NCI-H128 (cell line): ENCODE results near the gene CPEB2.
"Not testable (repeated sequence)": the region's sequence is repeated elsewhere in the genome, so short reads cannot be mapped to it uniquely, and the experiment has no call there.

ENCODE experiments used
- DNase-seq: peaks from one replicate; lab custom pipeline; 2025; ENCODE audit not compliant: unreplicated experiment; lab: John Stamatoyannopoulos, UW

The CPEB2 gene

GRCh38 chr4:15043922-15044321, 41.6 kb downstream of the CPEB2 start:
- no peak for DNase-seq

- DNase-seq = no peak
These were observed 52.3 kb downstream of the CPEB2 start for GRCh38 chr4:15054541-15054940.

GRCh38 chr4:15060213-15060612, 57.9 kb downstream of the CPEB2 start:
- no peak for DNase-seq

- DNase-seq = no peak
These were observed 61.1 kb downstream of the CPEB2 start for GRCh38 chr4:15063341-15063740.

- no peak for DNase-seq
These were observed 63.2 kb downstream of the CPEB2 start for GRCh38 chr4:15065516-15065915.

GRCh38 chr4:15066140-15066539, 63.9 kb downstream of the CPEB2 start:
- no peak for DNase-seq

GRCh38 chr4:15068298-15068697, 66.0 kb downstream of the CPEB2 start:
- no peak for DNase-seq

- no peak for DNase-seq
These were observed 73.6 kb downstream of the CPEB2 start for GRCh38 chr4:15075875-15076274.

GRCh38 chr4:15077969-15078368, 75.7 kb downstream of the CPEB2 start:
- DNase-seq = no peak

- no peak for DNase-seq
These were observed 76.7 kb downstream of the CPEB2 start for GRCh38 chr4:15078682-15079642.

GRCh38 chr4:15084780-15085179, 82.5 kb downstream of the CPEB2 start:
- no peak for DNase-seq

GRCh38 chr4:15085762-15086161, 83.5 kb downstream of the CPEB2 start:
- DNase-seq = not testable (repeated sequence)

GRCh38 chr4:15086259-15086658, 84.0 kb downstream of the CPEB2 start:
- not testable (repeated sequence) for DNase-seq

GRCh38 chr4:15088394-15089035, 86.2 kb downstream of the CPEB2 start:
- DNase-seq = no peak

GRCh38 chr4:15089979-15090378, 87.7 kb downstream of the CPEB2 start:
- DNase-seq = no peak

- no peak for DNase-seq
These were observed 98.1 kb downstream of the CPEB2 start for GRCh38 chr4:15100380-15100779.

- DNase-seq = no peak
These were observed 98.9 kb downstream of the CPEB2 start for GRCh38 chr4:15100994-15101695.

GRCh38 chr4:15104825-15105224, 102.5 kb downstream of the CPEB2 start:
- DNase-seq = no peak

GRCh38 chr4:15106399-15106798, 104.1 kb downstream of the CPEB2 start:
- no peak for DNase-seq

- DNase-seq = no peak
These were observed 107.3 kb downstream of the CPEB2 start for GRCh38 chr4:15109600-15109999.

GRCh38 chr4:15110120-15110571, 107.9 kb downstream of the CPEB2 start:
- no peak for DNase-seq
